Epithelial cell of esophagus (primary cell): ENCODE measurements around the gene B3GAT1.

Experiments used
- DNase-seq: peaks from one replicate; pipeline ENCODE4 v3.0.0; 2010; ENCODE audit warnings: low read depth
- H3K4me3 ChIP-seq: 2 replicates; pipeline ENCODE4 v1.5.1; 2011; ENCODE audit warnings: mild to moderate bottlenecking, low read length, control low read depth
- CTCF ChIP-seq: IDR thresholded peaks from 2 replicates; pipeline ENCODE4 v1.5.1; 2011; ENCODE audit warnings: low read depth, mild to moderate bottlenecking, low read length, control low read depth, inconsistent platforms; ENCODE audit not compliant: insufficient read depth; ENCODE audit errors: missing control alignments

Gene B3GAT1

GRCh38 chr11:134342572-134343340, 69.3 kb downstream of the B3GAT1 start:
- no peak for TF ChIP-seq CTCF
- no peak overlapping the region for H3K4me3 ChIP-seq
- no peak for DNase-seq

- no peak for TF ChIP-seq CTCF
- H3K4me3 ChIP-seq: no peak overlapping the region
- DNase-seq: no peak
Observed at GRCh38 chr11:134341805-134342571, 70.1 kb downstream of the B3GAT1 start.

GRCh38 chr11:134340354-134340964, 71.6 kb downstream of the B3GAT1 start:
- DNase-seq: no peak
- TF ChIP-seq CTCF: no peak
- H3K4me3 ChIP-seq: no peak overlapping the region

GRCh38 chr11:134339756-134340155, 72.3 kb downstream of the B3GAT1 start:
- TF ChIP-seq CTCF: no peak
- no peak overlapping the region for H3K4me3 ChIP-seq
- DNase-seq: peak; percentile 53

GRCh38 chr11:134338654-134339053, 73.4 kb downstream of the B3GAT1 start:
- TF ChIP-seq CTCF: no peak
- no peak overlapping the region for H3K4me3 ChIP-seq
- DNase-seq: no peak

GRCh38 chr11:134338068-134338467, 74.0 kb downstream of the B3GAT1 start:
- no peak overlapping the region for H3K4me3 ChIP-seq
- no peak for TF ChIP-seq CTCF
- no peak for DNase-seq

- no peak for TF ChIP-seq CTCF
- H3K4me3 ChIP-seq: no peak overlapping the region
- no peak for DNase-seq
Observed at GRCh38 chr11:134337051-134337450, 75.0 kb downstream of the B3GAT1 start.
